Measurements from ENCODE around the gene SLCO3A1. TPM values are rescaled to one million over a fixed set of nuclear protein-coding genes. Genes with fewer than 3 reads are reported as not detected.
A peak's percentile ranks its signal among the peaks of the same experiment; 100 is the strongest.

The SLCO3A1 gene
- 65.8 TPM for total RNA-seq

DNA sequence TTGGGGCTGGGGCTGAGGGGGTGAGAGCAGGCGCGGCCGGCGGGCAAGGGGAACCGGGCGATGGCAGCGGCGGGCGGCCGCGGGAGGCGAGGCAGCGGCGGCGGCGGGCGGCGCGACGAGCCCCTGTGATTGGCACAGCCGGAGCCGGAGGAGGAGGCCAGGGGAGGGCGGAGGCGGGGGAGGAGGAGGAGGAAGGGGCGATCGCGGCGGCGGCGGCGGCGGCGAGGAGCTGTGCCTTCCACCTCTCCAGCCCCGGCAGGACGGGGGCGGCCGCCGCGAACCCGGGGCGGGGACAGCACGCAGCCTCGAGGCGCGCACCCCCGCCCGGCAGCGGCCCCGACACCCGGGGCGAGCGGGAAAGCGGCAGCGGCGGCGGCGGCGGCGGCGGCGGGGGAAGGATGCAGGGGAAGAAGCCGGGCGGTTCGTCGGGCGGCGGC is at the start of gene SLCO3A1:
TSS of gene SLCO3A1 (plus strand) at position 198 of the 437 bp plus-strand sequence.
- peaks cover 53% of the 10 kb centered on the region for H3K4me1 ChIP-seq
- peak in 1 of 2 donors; percentile 3 for TF ChIP-seq POLR2A (IDR thresholded peaks at IDR 0.05)
- TF ChIP-seq, protein P1, sequence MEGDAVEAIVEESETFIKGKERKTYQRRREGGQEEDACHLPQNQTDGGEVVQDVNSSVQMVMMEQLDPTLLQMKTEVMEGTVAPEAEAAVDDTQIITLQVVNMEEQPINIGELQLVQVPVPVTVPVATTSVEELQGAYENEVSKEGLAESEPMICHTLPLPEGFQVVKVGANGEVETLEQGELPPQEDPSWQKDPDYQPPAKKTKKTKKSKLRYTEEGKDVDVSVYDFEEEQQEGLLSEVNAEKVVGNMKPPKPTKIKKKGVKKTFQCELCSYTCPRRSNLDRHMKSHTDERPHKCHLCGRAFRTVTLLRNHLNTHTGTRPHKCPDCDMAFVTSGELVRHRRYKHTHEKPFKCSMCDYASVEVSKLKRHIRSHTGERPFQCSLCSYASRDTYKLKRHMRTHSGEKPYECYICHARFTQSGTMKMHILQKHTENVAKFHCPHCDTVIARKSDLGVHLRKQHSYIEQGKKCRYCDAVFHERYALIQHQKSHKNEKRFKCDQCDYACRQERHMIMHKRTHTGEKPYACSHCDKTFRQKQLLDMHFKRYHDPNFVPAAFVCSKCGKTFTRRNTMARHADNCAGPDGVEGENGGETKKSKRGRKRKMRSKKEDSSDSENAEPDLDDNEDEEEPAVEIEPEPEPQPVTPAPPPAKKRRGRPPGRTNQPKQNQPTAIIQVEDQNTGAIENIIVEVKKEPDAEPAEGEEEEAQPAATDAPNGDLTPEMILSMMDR (IDR thresholded peaks at IDR 0.05), result no peak
- H3K4me3 ChIP-seq, result peak within 1 kb of the TSS; percentile 73 to 85
- H3K36me3 ChIP-seq, result no peaks in the 10 kb centered on the region
- H3K9me3 ChIP-seq, result no peaks in the 10 kb centered on the region
- peak within 1 kb of the TSS; percentile 98 for H3K27ac ChIP-seq
- intact Hi-C loops (cut with DNase I), result no loop called here
- DNase-seq (ENCODE audit: extremely low spot score in 2 of 2), result no peak
- no peaks in the 10 kb centered on the region for H3K27me3 ChIP-seq

DNA sequence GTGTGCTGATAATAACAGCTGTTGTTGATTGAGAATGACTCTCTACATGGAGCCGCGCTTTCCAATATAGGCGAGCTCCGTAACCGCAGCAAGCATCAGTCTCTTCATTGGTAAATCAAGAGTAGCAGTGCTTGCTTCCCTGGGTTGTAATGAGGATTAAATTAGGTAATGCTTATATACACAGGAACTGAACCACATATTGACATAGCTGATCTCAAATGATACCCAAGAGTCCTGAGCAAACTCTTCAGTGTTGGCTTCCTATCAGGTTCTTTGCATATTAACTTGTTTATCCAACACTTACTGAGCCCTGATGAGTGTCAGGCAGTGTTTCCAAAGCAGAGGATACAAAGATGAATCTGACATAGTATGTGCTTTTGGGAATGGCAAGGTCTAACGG is 46.4 kb upstream of the SLCO3A1 start:
- TF ChIP-seq, protein P1 (IDR thresholded peaks at IDR 0.05), result no peak
- TF ChIP-seq POLR2AphosphoS5 (IDR thresholded peaks at IDR 0.05; ENCODE audit: insufficient read depth in 1 of 2, low read depth in 1 of 2) (no peak), POLR2A (IDR thresholded peaks at IDR 0.05) (no peak)
- intact Hi-C loops (cut with DNase I), result no loop called here
- H3K27me3 ChIP-seq, result no peaks in the 10 kb centered on the region
- H3K9me3 ChIP-seq, result no peaks in the 10 kb centered on the region
- DNase-seq (ENCODE audit: extremely low spot score in 2 of 2), result no peak
- no peak overlapping the region for H3K27ac ChIP-seq
- H3K4me1 ChIP-seq, result no peaks in the 10 kb centered on the region
- no peaks in the 10 kb centered on the region for H3K36me3 ChIP-seq
- no peak overlapping the region for H3K4me3 ChIP-seq

DNA sequence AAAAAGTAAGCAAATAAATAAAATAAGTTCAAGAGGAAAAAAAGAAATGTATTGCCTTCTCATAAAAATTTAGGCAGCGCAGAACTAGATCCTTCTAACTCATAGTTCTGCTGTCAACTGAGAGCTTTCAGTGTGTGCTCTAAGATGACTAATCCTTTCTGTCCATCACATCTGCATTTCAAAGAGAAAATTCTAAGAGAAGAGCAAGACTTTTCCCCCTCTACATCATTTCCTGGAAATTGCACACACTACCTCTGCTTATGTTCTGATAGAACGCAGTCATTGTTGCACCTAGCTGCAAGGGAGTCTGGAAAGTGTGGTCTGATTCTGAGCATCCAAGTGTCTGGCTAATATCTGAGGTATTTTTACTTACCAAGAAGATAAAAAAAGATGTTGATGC is 39.6 kb upstream of the SLCO3A1 start:
- no peaks in the 10 kb centered on the region for H3K4me1 ChIP-seq
- H3K27ac ChIP-seq, result no peak overlapping the region
- TF ChIP-seq, protein P1 (IDR thresholded peaks at IDR 0.05), result no peak
- TF ChIP-seq POLR2AphosphoS5 (IDR thresholded peaks at IDR 0.05; ENCODE audit: insufficient read depth in 1 of 2, low read depth in 1 of 2), result no peak
- TF ChIP-seq POLR2A (IDR thresholded peaks at IDR 0.05), result no peak
- no peaks in the 10 kb centered on the region for H3K27me3 ChIP-seq
- H3K36me3 ChIP-seq, result no peaks in the 10 kb centered on the region
- H3K4me3 ChIP-seq, result no peak overlapping the region
- DNase-seq (ENCODE audit: extremely low spot score in 2 of 2), result no peak
- peaks cover 5% of the 10 kb centered on the region for H3K9me3 ChIP-seq
- intact Hi-C loops (cut with DNase I), result no loop called here

DNA sequence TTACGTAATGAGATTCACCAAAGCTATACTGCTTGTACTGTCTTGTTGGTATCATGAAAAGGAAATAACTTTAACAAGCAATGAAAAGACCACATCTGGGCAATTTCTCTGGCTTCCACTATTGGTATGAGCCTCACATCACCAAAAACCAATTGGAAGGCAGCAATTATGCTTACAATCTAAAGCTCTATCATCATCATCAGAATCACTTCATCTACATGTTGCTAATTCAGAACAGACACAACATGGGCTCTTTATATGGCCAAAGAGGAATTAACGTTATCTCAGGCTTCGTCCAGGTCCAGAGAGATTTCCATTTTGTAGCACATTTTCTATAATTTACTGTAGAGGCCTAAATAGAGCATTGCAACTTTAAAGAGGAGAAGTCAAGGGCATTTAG is 36.6 kb upstream of the SLCO3A1 start:
- no peaks in the 10 kb centered on the region for H3K36me3 ChIP-seq
- H3K27me3 ChIP-seq, result no peaks in the 10 kb centered on the region
- H3K9me3 ChIP-seq, result peaks cover 5% of the 10 kb centered on the region
- H3K4me3 ChIP-seq, result no peak overlapping the region
- no peak for DNase-seq (ENCODE audit: extremely low spot score in 2 of 2)
- H3K4me1 ChIP-seq, result no peaks in the 10 kb centered on the region
- intact Hi-C loops (cut with DNase I), result no loop called here
- no peak for TF ChIP-seq POLR2AphosphoS5 (IDR thresholded peaks at IDR 0.05; ENCODE audit: insufficient read depth in 1 of 2, low read depth in 1 of 2)
- H3K27ac ChIP-seq, result no peak overlapping the region

- H3K4me3 ChIP-seq, result no peak overlapping the region
- no peaks in the 10 kb centered on the region for H3K9me3 ChIP-seq
- intact Hi-C loops (cut with DNase I), result no loop called here
- DNase-seq (ENCODE audit: extremely low spot score in 2 of 2), result no peak
- H3K4me1 ChIP-seq, result no peaks in the 10 kb centered on the region
- TF ChIP-seq, protein P1 (IDR thresholded peaks at IDR 0.05), result no peak
- no peak for TF ChIP-seq POLR2A (IDR thresholded peaks at IDR 0.05)
- TF ChIP-seq POLR2AphosphoS5 (IDR thresholded peaks at IDR 0.05; ENCODE audit: insufficient read depth in 1 of 2, low read depth in 1 of 2), result no peak
- H3K27me3 ChIP-seq, result no peaks in the 10 kb centered on the region
- H3K27ac ChIP-seq, result no peak overlapping the region
- no peaks in the 10 kb centered on the region for H3K36me3 ChIP-seq
Measured at GRCh38 chr15:91821458-91821857, 32.0 kb upstream of the SLCO3A1 start.

DNA sequence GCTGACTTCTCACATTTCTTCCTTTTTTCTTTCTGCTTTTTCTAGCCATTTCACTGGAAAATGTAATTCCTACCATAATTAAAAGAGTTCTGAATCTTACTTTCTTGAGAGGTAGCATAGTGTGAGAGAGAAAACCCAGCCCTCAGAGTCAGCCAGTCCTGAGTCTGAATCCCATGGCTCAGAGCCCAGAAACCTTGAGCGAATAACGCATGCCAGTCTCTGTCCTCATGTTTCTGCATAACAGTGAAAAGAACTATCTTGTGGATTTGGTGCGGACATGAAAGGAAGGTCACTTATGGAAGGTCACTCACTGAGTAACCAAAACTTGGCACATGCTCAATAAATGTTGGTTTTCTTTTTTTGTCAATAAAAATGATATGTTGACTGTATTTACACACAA is 29.3 kb upstream of the SLCO3A1 start:
- DNase-seq (ENCODE audit: extremely low spot score in 2 of 2), result no peak
- no peaks in the 10 kb centered on the region for H3K4me1 ChIP-seq
- intact Hi-C loops (cut with DNase I), result no loop called here
- H3K27me3 ChIP-seq, result no peaks in the 10 kb centered on the region
- H3K27ac ChIP-seq, result no peak overlapping the region
- TF ChIP-seq POLR2A (IDR thresholded peaks at IDR 0.05), result no peak
- TF ChIP-seq, protein P1 (IDR thresholded peaks at IDR 0.05), result no peak
- TF ChIP-seq POLR2AphosphoS5 (IDR thresholded peaks at IDR 0.05; ENCODE audit: insufficient read depth in 1 of 2, low read depth in 1 of 2), result no peak
- no peaks in the 10 kb centered on the region for H3K36me3 ChIP-seq
- H3K4me3 ChIP-seq, result no peak overlapping the region
- H3K9me3 ChIP-seq, result no peaks in the 10 kb centered on the region
